ENCODE measurements around the gene SPSB4. TPM values are rescaled to one million over a fixed set of nuclear protein-coding genes. Genes with fewer than 3 reads are reported as not detected.

The SPSB4 gene
- total RNA-seq, 1 donor from 2014 or later, result 0.58 TPM

- TF ChIP-seq, protein P1, sequence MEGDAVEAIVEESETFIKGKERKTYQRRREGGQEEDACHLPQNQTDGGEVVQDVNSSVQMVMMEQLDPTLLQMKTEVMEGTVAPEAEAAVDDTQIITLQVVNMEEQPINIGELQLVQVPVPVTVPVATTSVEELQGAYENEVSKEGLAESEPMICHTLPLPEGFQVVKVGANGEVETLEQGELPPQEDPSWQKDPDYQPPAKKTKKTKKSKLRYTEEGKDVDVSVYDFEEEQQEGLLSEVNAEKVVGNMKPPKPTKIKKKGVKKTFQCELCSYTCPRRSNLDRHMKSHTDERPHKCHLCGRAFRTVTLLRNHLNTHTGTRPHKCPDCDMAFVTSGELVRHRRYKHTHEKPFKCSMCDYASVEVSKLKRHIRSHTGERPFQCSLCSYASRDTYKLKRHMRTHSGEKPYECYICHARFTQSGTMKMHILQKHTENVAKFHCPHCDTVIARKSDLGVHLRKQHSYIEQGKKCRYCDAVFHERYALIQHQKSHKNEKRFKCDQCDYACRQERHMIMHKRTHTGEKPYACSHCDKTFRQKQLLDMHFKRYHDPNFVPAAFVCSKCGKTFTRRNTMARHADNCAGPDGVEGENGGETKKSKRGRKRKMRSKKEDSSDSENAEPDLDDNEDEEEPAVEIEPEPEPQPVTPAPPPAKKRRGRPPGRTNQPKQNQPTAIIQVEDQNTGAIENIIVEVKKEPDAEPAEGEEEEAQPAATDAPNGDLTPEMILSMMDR (conservative IDR thresholded peaks at IDR 0.05; ENCODE audit: low read depth, low read length), result no peak
- H3K4me3 ChIP-seq (ENCODE audit: low read depth, low read length), result no peak overlapping the region
- no peak for DNase-seq (ENCODE audit: low read depth)
Observed at GRCh38 chr3:141129541-141130011, 78.4 kb downstream of the SPSB4 start.

- TF ChIP-seq, protein P1 (conservative IDR thresholded peaks at IDR 0.05; ENCODE audit: low read depth, low read length), result no peak
- DNase-seq (ENCODE audit: low read depth), result no peak
- no peak overlapping the region for H3K4me3 ChIP-seq (ENCODE audit: low read depth, low read length)
Observed at GRCh38 chr3:141143517-141143916, 92.4 kb downstream of the SPSB4 start.

- H3K4me3 ChIP-seq (ENCODE audit: low read depth, low read length), result no peak overlapping the region
- TF ChIP-seq, protein P1 (conservative IDR thresholded peaks at IDR 0.05; ENCODE audit: low read depth, low read length), result no peak
- DNase-seq (ENCODE audit: low read depth), result no peak
Observed at GRCh38 chr3:141146979-141147470, 95.9 kb downstream of the SPSB4 start.

DNA sequence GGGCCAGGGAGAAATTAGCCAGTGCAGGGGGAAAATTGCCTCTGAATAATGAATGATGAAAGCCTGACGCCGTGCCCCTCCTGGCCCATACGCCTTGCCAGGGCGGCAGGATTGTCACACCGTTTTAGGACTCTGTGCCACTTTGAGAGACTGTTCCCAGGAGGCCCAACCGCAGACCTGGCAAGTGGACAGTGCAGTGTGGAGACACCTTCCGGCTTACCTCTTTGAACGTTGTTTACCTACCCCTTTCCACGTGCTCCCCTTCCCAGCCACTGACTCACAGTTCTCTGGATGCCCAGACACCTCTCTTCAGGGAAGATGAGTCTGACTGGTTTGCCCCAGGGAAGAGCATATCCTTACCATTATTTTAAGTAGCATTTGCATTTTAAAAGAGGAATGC lies 96.5 kb downstream of the SPSB4 start:
- no peak for DNase-seq (ENCODE audit: low read depth)
- no peak overlapping the region for H3K4me3 ChIP-seq (ENCODE audit: low read depth, low read length)
- TF ChIP-seq, protein P1 (conservative IDR thresholded peaks at IDR 0.05; ENCODE audit: low read depth, low read length), result no peak

GRCh38 chr3:141148169-141148568 lies 97.0 kb downstream of the SPSB4 start:
- TF ChIP-seq, protein P1 (conservative IDR thresholded peaks at IDR 0.05; ENCODE audit: low read depth, low read length), result no peak
- DNase-seq (ENCODE audit: low read depth), result no peak
- no peak overlapping the region for H3K4me3 ChIP-seq (ENCODE audit: low read depth, low read length)

- no peak overlapping the region for H3K4me3 ChIP-seq (ENCODE audit: low read depth, low read length)
- TF ChIP-seq, protein P1 (conservative IDR thresholded peaks at IDR 0.05; ENCODE audit: low read depth, low read length), result no peak
Observed at GRCh38 chr3:141148770-141149169, 97.6 kb downstream of the SPSB4 start.

DNA sequence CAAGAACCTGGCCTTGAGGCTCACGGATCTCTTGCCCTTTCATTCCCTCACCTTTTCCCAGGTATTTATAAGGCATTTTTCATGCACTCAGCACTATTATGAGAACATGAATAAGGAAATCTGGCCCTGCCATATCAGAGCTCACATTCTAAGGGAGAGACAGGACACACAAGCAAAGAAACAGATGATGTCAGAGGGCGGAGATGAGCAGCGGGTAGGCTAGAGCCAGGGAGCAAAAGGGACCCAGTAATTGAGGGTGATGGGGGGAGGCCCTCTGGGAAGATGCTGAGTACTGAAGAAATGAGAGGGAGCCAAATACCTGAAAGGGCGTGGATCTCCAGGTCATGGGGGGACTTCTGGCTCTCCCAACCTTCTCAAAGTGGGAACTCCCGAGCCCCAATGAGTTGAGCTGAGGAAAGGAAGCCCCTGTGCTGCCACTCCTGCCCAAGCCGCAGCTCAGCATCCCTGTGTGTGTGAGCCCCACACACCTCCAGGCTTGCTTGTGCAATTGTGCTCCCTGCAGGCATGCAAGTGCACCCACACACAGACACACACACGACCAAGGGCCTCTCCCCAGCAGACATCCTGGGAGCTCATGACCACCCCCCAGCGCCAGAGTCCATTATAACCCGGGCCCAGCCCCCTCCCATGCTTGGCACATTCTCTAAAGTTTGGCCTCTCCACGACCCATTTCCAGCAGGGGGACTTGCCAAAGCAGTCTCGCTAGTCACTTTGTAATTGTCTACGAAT lies 99.1 kb downstream of the SPSB4 start:
- TF ChIP-seq, protein P1 (conservative IDR thresholded peaks at IDR 0.05; ENCODE audit: low read depth, low read length), result no peak
- DNase-seq (ENCODE audit: low read depth), result no peak
- H3K4me3 ChIP-seq (ENCODE audit: low read depth, low read length), result no peak overlapping the region

More at GRCh38 chr3:141148770-141149169, 97.6 kb downstream of the SPSB4 start:
- DNase-seq (ENCODE audit: low read depth), result no peak

All from epithelial cell of proximal tubule (primary cell).